GM18508 (cell line): ENCODE results near the gene FAM24B.
"Not testable (repeated sequence)": the region's sequence is repeated elsewhere in the genome, so short reads cannot be mapped to it uniquely, and the experiment has no call there.

Source experiments
- ATAC-seq: cut with Tn5 transposase; IDR thresholded peaks from one replicate; pipeline ENCODE4 v1.9.1; 2021; ENCODE audit warnings: moderate number of reproducible peaks; ENCODE audit not compliant: insufficient read depth, unreplicated experiment

Gene FAM24B

GRCh38 chr10:122879339-122880273, at the start of gene FAM24B:
FAM24B (minus strand) TSS chr10:122879581; CDS start chr10:122850515, 29,066 bp downstream.
- peak; percentile 54 for ATAC-seq

GRCh38 chr10:122915700-122916099, 36.3 kb upstream of the FAM24B start:
- ATAC-seq: no peak

GRCh38 chr10:122911889-122912484, 32.6 kb upstream of the FAM24B start:
- no peak for ATAC-seq

- ATAC-seq: no peak
Measured at GRCh38 chr10:122910310-122910709, 30.9 kb upstream of the FAM24B start, which contains the start of gene FAM24A. FAM24A (plus strand) TSS chr10:122910610; CDS start chr10:122911635, 1,025 bp downstream.

- ATAC-seq: not testable (repeated sequence)
Measured at GRCh38 chr10:122903861-122904260, 24.5 kb upstream of the FAM24B start.

GRCh38 chr10:122894261-122894944, 15.0 kb upstream of the FAM24B start:
- ATAC-seq: no peak

- no peak for ATAC-seq
Measured at GRCh38 chr10:122884166-122884565, 4.8 kb upstream of the FAM24B start.

- ATAC-seq: no peak
Measured at GRCh38 chr10:122882766-122883165, 3.4 kb upstream of the FAM24B start.

- ATAC-seq: no peak
Measured at GRCh38 chr10:122878799-122879338, 512 bp downstream of the FAM24B start.

GRCh38 chr10:122877264-122877663, 2.1 kb downstream of the FAM24B start:
- ATAC-seq: no peak

GRCh38 chr10:122876467-122876855, 2.9 kb downstream of the FAM24B start:
- no peak for ATAC-seq

- ATAC-seq: no peak
Measured at GRCh38 chr10:122875843-122876466, 3.4 kb downstream of the FAM24B start.

GRCh38 chr10:122871947-122872346, 7.4 kb downstream of the FAM24B start:
- not testable (repeated sequence) for ATAC-seq

- not testable (repeated sequence) for ATAC-seq
Measured at GRCh38 chr10:122868768-122869167, 10.6 kb downstream of the FAM24B start.

- ATAC-seq: not testable (repeated sequence)
Measured at GRCh38 chr10:122866757-122867482, 12.5 kb downstream of the FAM24B start.

GRCh38 chr10:122864901-122865300, 14.5 kb downstream of the FAM24B start:
- ATAC-seq: no peak

- no peak for ATAC-seq
Measured at GRCh38 chr10:122864194-122864592, 15.2 kb downstream of the FAM24B start.

- ATAC-seq: no peak
Measured at GRCh38 chr10:122863216-122864193, 15.9 kb downstream of the FAM24B start.
